HL-60 (cell line): ENCODE data around the gene CDS2.

ENCODE experiments used
- DNase-seq, 2 experiments: peaks; one replicate each; pipeline ENCODE4 v3.0.0-alpha.2; 2010 to 2020; ENCODE audit warnings: low read depth in 1 of 2, low spot score in 1 of 2
- H3K27ac ChIP-seq: fragments of 250-450 bp; sonication (Bioruptor Pico); replicated peaks from 2 replicates; pipeline ENCODE4 v1.5.1; 2020; ENCODE audit warnings: mild to moderate bottlenecking, moderate library complexity
- H3K27me3 ChIP-seq: fragments of 250-450 bp; sonication (Bioruptor Pico); 2 replicates; pipeline ENCODE4 v1.5.1; 2021; ENCODE audit warnings: mild to moderate bottlenecking, moderate library complexity; ENCODE audit not compliant: insufficient read depth, poor library complexity, severe bottlenecking
- H3K4me3 ChIP-seq: replicated peaks from 2 replicates; pipeline ENCODE4 v1.5.1; 2011; ENCODE audit warnings: mild to moderate bottlenecking, control low read depth, low read length; ENCODE audit not compliant: insufficient read depth
- CTCF ChIP-seq: IDR thresholded peaks from one replicate; pipeline ENCODE4 v1.5.1; 2011; ENCODE audit warnings: low read length, control low read depth, inconsistent platforms; ENCODE audit not compliant: insufficient read depth
- GABPA ChIP-seq: IDR thresholded peaks from 2 replicates; pipeline ENCODE4 v1.6.1; 2012; ENCODE audit warnings: low read depth
- POLR2AphosphoS5 ChIP-seq: IDR thresholded peaks from 2 replicates; pipeline ENCODE4 v1.6.1; 2012; ENCODE audit warnings: low read depth
- SPI1 ChIP-seq: IDR thresholded peaks from 2 replicates; pipeline ENCODE4 v1.6.1; 2012; ENCODE audit warnings: low read depth, mild to moderate bottlenecking, borderline replicate concordance
- TF ChIP-seq, protein P1 (sequence below): IDR thresholded peaks from 2 replicates; pipeline ENCODE4 v1.6.1; 2012; ENCODE audit warnings: low read depth; ENCODE audit not compliant: insufficient replicate concordance

The CDS2 gene

GRCh38 chr20:5135363-5136012 lies 8.7 kb downstream of the CDS2 start:
- Histone ChIP-seq H3K27me3 (no peaks in the 10 kb centered on the region), H3K27ac (no peak overlapping the region), H3K4me3 (no peak overlapping the region)
- no peak for DNase-seq
- TF ChIP-seq, protein P1, sequence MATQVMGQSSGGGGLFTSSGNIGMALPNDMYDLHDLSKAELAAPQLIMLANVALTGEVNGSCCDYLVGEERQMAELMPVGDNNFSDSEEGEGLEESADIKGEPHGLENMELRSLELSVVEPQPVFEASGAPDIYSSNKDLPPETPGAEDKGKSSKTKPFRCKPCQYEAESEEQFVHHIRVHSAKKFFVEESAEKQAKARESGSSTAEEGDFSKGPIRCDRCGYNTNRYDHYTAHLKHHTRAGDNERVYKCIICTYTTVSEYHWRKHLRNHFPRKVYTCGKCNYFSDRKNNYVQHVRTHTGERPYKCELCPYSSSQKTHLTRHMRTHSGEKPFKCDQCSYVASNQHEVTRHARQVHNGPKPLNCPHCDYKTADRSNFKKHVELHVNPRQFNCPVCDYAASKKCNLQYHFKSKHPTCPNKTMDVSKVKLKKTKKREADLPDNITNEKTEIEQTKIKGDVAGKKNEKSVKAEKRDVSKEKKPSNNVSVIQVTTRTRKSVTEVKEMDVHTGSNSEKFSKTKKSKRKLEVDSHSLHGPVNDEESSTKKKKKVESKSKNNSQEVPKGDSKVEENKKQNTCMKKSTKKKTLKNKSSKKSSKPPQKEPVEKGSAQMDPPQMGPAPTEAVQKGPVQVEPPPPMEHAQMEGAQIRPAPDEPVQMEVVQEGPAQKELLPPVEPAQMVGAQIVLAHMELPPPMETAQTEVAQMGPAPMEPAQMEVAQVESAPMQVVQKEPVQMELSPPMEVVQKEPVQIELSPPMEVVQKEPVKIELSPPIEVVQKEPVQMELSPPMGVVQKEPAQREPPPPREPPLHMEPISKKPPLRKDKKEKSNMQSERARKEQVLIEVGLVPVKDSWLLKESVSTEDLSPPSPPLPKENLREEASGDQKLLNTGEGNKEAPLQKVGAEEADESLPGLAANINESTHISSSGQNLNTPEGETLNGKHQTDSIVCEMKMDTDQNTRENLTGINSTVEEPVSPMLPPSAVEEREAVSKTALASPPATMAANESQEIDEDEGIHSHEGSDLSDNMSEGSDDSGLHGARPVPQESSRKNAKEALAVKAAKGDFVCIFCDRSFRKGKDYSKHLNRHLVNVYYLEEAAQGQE = no peak
- TF ChIP-seq SPI1 (no peak), GABPA (no peak), POLR2AphosphoS5 (no peak), CTCF (no peak)

- H3K4me3 ChIP-seq = no peak overlapping the region
- H3K27ac ChIP-seq = no peak overlapping the region
- TF ChIP-seq GABPA = no peak
- TF ChIP-seq SPI1 = no peak
- TF ChIP-seq, protein P1 = no peak
- TF ChIP-seq POLR2AphosphoS5 = no peak
- TF ChIP-seq CTCF = no peak
- H3K27me3 ChIP-seq = no peaks in the 10 kb centered on the region
- DNase-seq = no peak
These were observed 9.3 kb downstream of the CDS2 start for GRCh38 chr20:5136096-5136495.

GRCh38 chr20:5140195-5140594 lies 13.4 kb downstream of the CDS2 start:
- H3K27me3 ChIP-seq = no peaks in the 10 kb centered on the region
- no peak for DNase-seq
- no peak overlapping the region for H3K27ac ChIP-seq
- TF ChIP-seq CTCF = no peak
- no peak for TF ChIP-seq GABPA
- TF ChIP-seq POLR2AphosphoS5 = no peak
- no peak for TF ChIP-seq SPI1
- TF ChIP-seq, protein P1 = no peak
- H3K4me3 ChIP-seq = no peak overlapping the region
